Measurements from ENCODE around the gene WEE1. TPM values are rescaled to one million over a fixed set of nuclear protein-coding genes. Genes with fewer than 3 reads are reported as not detected.
"Not testable (repeated sequence)": the region's sequence is repeated elsewhere in the genome, so short reads cannot be mapped to it uniquely, and the experiment has no call there.

WEE1 gene
- polyA plus RNA-seq (2013, experiment 1 of 2; ENCODE audit: insufficient read length): 52.3 TPM
- polyA plus RNA-seq (2013, experiment 2 of 2; ENCODE audit: insufficient read length): 27.9 TPM

GRCh38 chr11:9573052-9573774 lies at the start of gene WEE1:
WEE1 (plus strand) TSS chr11:9573670; CDS start chr11:9573934, 264 bp downstream.
- peak; percentile 99 for DNase-seq

- no peak for DNase-seq
These were observed 49.5 kb upstream of the WEE1 start for GRCh38 chr11:9524001-9524400.

GRCh38 chr11:9525116-9525515 lies 48.4 kb upstream of the WEE1 start:
- DNase-seq: no peak

GRCh38 chr11:9527481-9528135 lies 45.9 kb upstream of the WEE1 start:
- DNase-seq: peak; percentile 75

GRCh38 chr11:9528136-9528501 lies 45.4 kb upstream of the WEE1 start:
- peak; percentile 19 for DNase-seq

- no peak for DNase-seq
These were observed 44.7 kb upstream of the WEE1 start for GRCh38 chr11:9528573-9529333.

GRCh38 chr11:9529334-9529650 lies 44.2 kb upstream of the WEE1 start:
- DNase-seq: peak; percentile 29

- DNase-seq: no peak
These were observed 43.3 kb upstream of the WEE1 start for GRCh38 chr11:9530020-9530621.

- DNase-seq: no peak
These were observed 42.4 kb upstream of the WEE1 start for GRCh38 chr11:9530901-9531625.

- no peak for DNase-seq
These were observed 40.4 kb upstream of the WEE1 start for GRCh38 chr11:9533058-9533457.

GRCh38 chr11:9533736-9534473 lies 39.6 kb upstream of the WEE1 start:
- peak; percentile 10 for DNase-seq

GRCh38 chr11:9535189-9535781 lies 38.2 kb upstream of the WEE1 start:
- DNase-seq: peak; percentile 60

- no peak for DNase-seq
These were observed 34.9 kb upstream of the WEE1 start for GRCh38 chr11:9538548-9538947.

- DNase-seq: not testable (repeated sequence)
These were observed 24.3 kb upstream of the WEE1 start for GRCh38 chr11:9549216-9549615.

- no peak for DNase-seq
These were observed 23.3 kb upstream of the WEE1 start for GRCh38 chr11:9550191-9550628.

- DNase-seq: no peak
These were observed 12.0 kb upstream of the WEE1 start for GRCh38 chr11:9561279-9561982.

GRCh38 chr11:9562716-9563115 lies 10.8 kb upstream of the WEE1 start:
- DNase-seq: no peak

GRCh38 chr11:9563196-9563730 lies 10.2 kb upstream of the WEE1 start:
- DNase-seq: no peak

- DNase-seq: peak; percentile 100
These were observed 7.5 kb upstream of the WEE1 start for GRCh38 chr11:9565822-9566560.
